HG03439 (cell line): ENCODE results near the gene ITIH3.

Experiments used
- ATAC-seq: cut with Tn5 transposase; IDR thresholded peaks from one replicate; pipeline ENCODE4 v1.9.1; 2021; ENCODE audit warnings: mild to moderate bottlenecking, moderate library complexity; ENCODE audit not compliant: unreplicated experiment

The ITIH3 gene

GRCh38 chr3:52792961-52793695 is 1.5 kb upstream of the ITIH3 start:
- ATAC-seq: no peak

- no peak for ATAC-seq
These were observed 639 bp upstream of the ITIH3 start for GRCh38 chr3:52793702-52794611.

GRCh38 chr3:52795298-52795900 is 803 bp downstream of the ITIH3 start:
- no peak for ATAC-seq

GRCh38 chr3:52796411-52796810 is 1.8 kb downstream of the ITIH3 start:
- ATAC-seq: no peak

GRCh38 chr3:52798376-52798977 is 3.9 kb downstream of the ITIH3 start:
- no peak for ATAC-seq

- ATAC-seq: no peak
These were observed 4.4 kb downstream of the ITIH3 start for GRCh38 chr3:52798978-52799476.

- no peak for ATAC-seq
These were observed 5.5 kb downstream of the ITIH3 start for GRCh38 chr3:52800079-52800478.

GRCh38 chr3:52801839-52802238 is 7.2 kb downstream of the ITIH3 start:
- no peak for ATAC-seq

- no peak for ATAC-seq
These were observed 10.9 kb downstream of the ITIH3 start for GRCh38 chr3:52805270-52806039.

- ATAC-seq: no peak
These were observed 14.6 kb downstream of the ITIH3 start for GRCh38 chr3:52809149-52809548.

- no peak for ATAC-seq
These were observed 15.2 kb downstream of the ITIH3 start for GRCh38 chr3:52809662-52810377.

- ATAC-seq: no peak
These were observed 16.3 kb downstream of the ITIH3 start for GRCh38 chr3:52810923-52811322.

GRCh38 chr3:52811452-52812011 is 16.9 kb downstream of the ITIH3 start:
- ATAC-seq: no peak

GRCh38 chr3:52813810-52814209 is 19.2 kb downstream of the ITIH3 start:
- no peak for ATAC-seq

- ATAC-seq: no peak
These were observed 21.6 kb downstream of the ITIH3 start for GRCh38 chr3:52816199-52816598.

GRCh38 chr3:52816654-52817053 is 22.1 kb downstream of the ITIH3 start:
- no peak for ATAC-seq

GRCh38 chr3:52817221-52817620 is 22.6 kb downstream of the ITIH3 start:
- ATAC-seq: no peak

GRCh38 chr3:52817860-52818259 is 23.3 kb downstream of the ITIH3 start:
- ATAC-seq: no peak

GRCh38 chr3:52819936-52820335 is 25.3 kb downstream of the ITIH3 start:
- no peak for ATAC-seq
